ENCODE measurements around the gene MDP1.

- TF ChIP-seq, protein P1, sequence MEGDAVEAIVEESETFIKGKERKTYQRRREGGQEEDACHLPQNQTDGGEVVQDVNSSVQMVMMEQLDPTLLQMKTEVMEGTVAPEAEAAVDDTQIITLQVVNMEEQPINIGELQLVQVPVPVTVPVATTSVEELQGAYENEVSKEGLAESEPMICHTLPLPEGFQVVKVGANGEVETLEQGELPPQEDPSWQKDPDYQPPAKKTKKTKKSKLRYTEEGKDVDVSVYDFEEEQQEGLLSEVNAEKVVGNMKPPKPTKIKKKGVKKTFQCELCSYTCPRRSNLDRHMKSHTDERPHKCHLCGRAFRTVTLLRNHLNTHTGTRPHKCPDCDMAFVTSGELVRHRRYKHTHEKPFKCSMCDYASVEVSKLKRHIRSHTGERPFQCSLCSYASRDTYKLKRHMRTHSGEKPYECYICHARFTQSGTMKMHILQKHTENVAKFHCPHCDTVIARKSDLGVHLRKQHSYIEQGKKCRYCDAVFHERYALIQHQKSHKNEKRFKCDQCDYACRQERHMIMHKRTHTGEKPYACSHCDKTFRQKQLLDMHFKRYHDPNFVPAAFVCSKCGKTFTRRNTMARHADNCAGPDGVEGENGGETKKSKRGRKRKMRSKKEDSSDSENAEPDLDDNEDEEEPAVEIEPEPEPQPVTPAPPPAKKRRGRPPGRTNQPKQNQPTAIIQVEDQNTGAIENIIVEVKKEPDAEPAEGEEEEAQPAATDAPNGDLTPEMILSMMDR (IDR thresholded peaks at IDR 0.05), result no peak
- no peak for TF ChIP-seq POLR2A (IDR thresholded peaks at IDR 0.05)
- no peak for TF ChIP-seq POLR2AphosphoS5 (IDR thresholded peaks at IDR 0.05)
These were observed 44.9 kb upstream of the MDP1 start for GRCh38 chr14:24260780-24261157.
